CD4-positive, alpha-beta T cell (primary cell): ENCODE data around the gene ONECUT1. TPM values are rescaled to one million over a fixed set of nuclear protein-coding genes. Genes with fewer than 3 reads are reported as not detected.
A peak's percentile ranks its signal among the peaks of the same experiment; 100 is the strongest.

Source experiments
- ATAC-seq: fragments of 200-7000 bp; cut with Tn5 transposase; one replicate; pipeline ENCODE4 v1.10.0; 2022; ENCODE audit warnings: mild to moderate bottlenecking; ENCODE audit not compliant: poor library complexity
- CTCF ChIA-PET: fragments of 350-600 bp; sonication (Branson Sonifier 250); formaldehyde crosslinking; loops from one replicate; lab custom pipeline; 2021; ENCODE audit warnings: antibody characterized with exemption, inconsistent platforms; lab: Charles Lee
- POLR2A ChIA-PET: fragments of 350-600 bp; sonication (Branson Sonifier 250); formaldehyde crosslinking; loops from one replicate; lab custom pipeline; 2021; ENCODE audit warnings: antibody characterized with exemption, inconsistent platforms; lab: Charles Lee
- DNase-seq, 14 experiments: peaks; one replicate each; pipeline ENCODE4 v3.0.0-alpha.2; 2013 to 2020; ENCODE audit warnings: mixed read lengths in 2 of 14
- H3K27ac ChIP-seq, 2 donors: one replicate each; pipeline versions ENCODE4 v1.5.1 to v1.7.0; 2013; ENCODE audit warnings: low read length in 2 of 2, low read depth in 1 of 2, mild to moderate bottlenecking in 1 of 2
- H3K27me3 ChIP-seq, 2 experiments: 1 replicate in 1 of 2; 2 replicates in 1 of 2; pipeline versions ENCODE4 v1.6.1 to v1.7.0; 2013; ENCODE audit warnings: low read length in 2 of 2, control low read depth in 1 of 2, mild to moderate bottlenecking in 1 of 2, moderate library complexity in 1 of 2; ENCODE audit not compliant: insufficient read depth in 2 of 2, control insufficient read depth in 1 of 2
- H3K36me3 ChIP-seq: one replicate; pipeline ENCODE4 v1.6.1; 2013; ENCODE audit warnings: low read length, control low read depth; ENCODE audit not compliant: insufficient read depth
- H3K4me1 ChIP-seq: one replicate; pipeline ENCODE4 v1.6.1; 2013; ENCODE audit warnings: low read length, control low read depth; ENCODE audit not compliant: insufficient read depth
- H3K4me3 ChIP-seq: one replicate; pipeline ENCODE4 v1.5.1; 2013; ENCODE audit warnings: mild to moderate bottlenecking, low read length, moderate library complexity
- H3K9me3 ChIP-seq, 2 experiments: 1 replicate in 1 of 2; 2 replicates in 1 of 2; pipeline versions ENCODE4 v1.6.1 to v1.7.0; 2013; ENCODE audit warnings: low read length in 2 of 2, mild to moderate bottlenecking in 2 of 2, control low read depth in 1 of 2, moderate library complexity in 1 of 2; ENCODE audit not compliant: control insufficient read depth in 1 of 2, insufficient read depth in 1 of 2
- H3K27ac Mint-ChIP-seq: one replicate; pipeline ENCODE4 v1.8.0; 2020; ENCODE audit warnings: mixed read lengths
- H3K27me3 Mint-ChIP-seq: one replicate; pipeline ENCODE4 v1.8.0; 2021; ENCODE audit warnings: mixed read lengths
- H3K36me3 Mint-ChIP-seq: one replicate; pipeline ENCODE4 v1.8.0; 2021; ENCODE audit warnings: low read depth, mixed read lengths
- H3K4me1 Mint-ChIP-seq: one replicate; pipeline ENCODE4 v1.8.0; 2021; ENCODE audit warnings: low read depth, mixed read lengths
- H3K4me3 Mint-ChIP-seq: one replicate; pipeline ENCODE4 v1.8.0; 2020; ENCODE audit warnings: mild to moderate bottlenecking, mixed read lengths
- H3K9me3 Mint-ChIP-seq: one replicate; pipeline ENCODE4 v1.8.0; 2020; ENCODE audit warnings: mixed read lengths
- intact Hi-C, 2 experiments: fragments of 100-400 bp; cut with DNase I in 1 of 2; cut with micrococcal nuclease in 1 of 2; formaldehyde crosslinking; loops; one replicate each; pipeline versions ENCODE4 v1.15.1 to v1.9.0; 2023 to 2025; cut with DNase I, micrococcal nuclease
- total RNA-seq, 174 experiments: library from RNA in 2 of 174; stranded (reverse) in 2 of 174; gene quantifications; one replicate each; pipeline ENCODE4 v1.2.3 and lab custom pipeline; 2021 to 2026
- TF ChIP-seq, protein P1 (sequence below): fragments of 200-600 bp; IDR thresholded peaks from one replicate; pipeline ENCODE4 v1.8.0; 2022; ENCODE audit warnings: antibody characterized with exemption, mild to moderate bottlenecking

Gene ONECUT1
- total RNA-seq, 2 experiments from 2014 or later: not detected

DNA sequence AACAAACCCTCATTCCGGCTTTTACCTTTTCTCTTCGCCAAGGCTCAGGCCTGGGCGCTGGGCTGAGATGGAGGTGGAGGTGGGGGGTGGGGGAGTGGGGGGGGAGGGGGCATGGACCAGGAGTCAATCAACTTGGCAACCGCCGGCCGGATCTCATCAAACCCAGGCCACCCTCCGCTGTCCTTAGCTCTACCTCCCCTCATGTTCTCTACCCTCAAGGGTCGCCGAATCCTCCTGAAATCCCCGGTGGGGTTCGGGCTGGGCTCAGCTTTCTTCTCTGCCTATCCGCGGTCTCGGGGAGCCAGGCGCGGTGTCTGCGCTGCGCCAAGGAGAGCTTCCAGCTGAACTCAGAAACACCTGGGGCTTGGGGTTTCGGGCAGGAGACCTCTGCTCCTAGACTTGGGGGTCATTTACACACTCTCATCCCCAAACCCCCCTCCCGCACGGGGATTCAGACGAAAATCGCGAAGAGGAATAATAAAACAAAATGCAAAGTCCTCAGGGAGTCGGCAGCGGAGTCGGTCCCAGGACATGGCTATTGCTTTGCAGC, 2.5 kb downstream of the ONECUT1 start:
- H3K4me1 Mint-ChIP-seq: peaks cover 39% of the 10 kb centered on the region
- Histone ChIP-seq H3K4me3 (no peak overlapping the region), H3K36me3 (no peaks in the 10 kb centered on the region), H3K9me3 (peaks cover 0 to 68% of the 10 kb centered on the region in 2 experiments), H3K27me3 (peaks cover 88 to 93% of the 10 kb centered on the region in 2 experiments), H3K4me1 (peaks cover 68% of the 10 kb centered on the region), H3K27ac (no peak overlapping the region)
- POLR2A ChIA-PET: no interaction called here
- CTCF ChIA-PET: no interaction called here
- no peaks in the 10 kb centered on the region for H3K9me3 Mint-ChIP-seq
- no peak for DNase-seq
- no peak for ATAC-seq
- intact Hi-C loops: no loop called here
- H3K4me3 Mint-ChIP-seq: peak overlapping the region; percentile 14
- no peaks in the 10 kb centered on the region for H3K36me3 Mint-ChIP-seq
- H3K27ac Mint-ChIP-seq: no peak overlapping the region
- peaks cover 94% of the 10 kb centered on the region for H3K27me3 Mint-ChIP-seq
- TF ChIP-seq, protein P1, sequence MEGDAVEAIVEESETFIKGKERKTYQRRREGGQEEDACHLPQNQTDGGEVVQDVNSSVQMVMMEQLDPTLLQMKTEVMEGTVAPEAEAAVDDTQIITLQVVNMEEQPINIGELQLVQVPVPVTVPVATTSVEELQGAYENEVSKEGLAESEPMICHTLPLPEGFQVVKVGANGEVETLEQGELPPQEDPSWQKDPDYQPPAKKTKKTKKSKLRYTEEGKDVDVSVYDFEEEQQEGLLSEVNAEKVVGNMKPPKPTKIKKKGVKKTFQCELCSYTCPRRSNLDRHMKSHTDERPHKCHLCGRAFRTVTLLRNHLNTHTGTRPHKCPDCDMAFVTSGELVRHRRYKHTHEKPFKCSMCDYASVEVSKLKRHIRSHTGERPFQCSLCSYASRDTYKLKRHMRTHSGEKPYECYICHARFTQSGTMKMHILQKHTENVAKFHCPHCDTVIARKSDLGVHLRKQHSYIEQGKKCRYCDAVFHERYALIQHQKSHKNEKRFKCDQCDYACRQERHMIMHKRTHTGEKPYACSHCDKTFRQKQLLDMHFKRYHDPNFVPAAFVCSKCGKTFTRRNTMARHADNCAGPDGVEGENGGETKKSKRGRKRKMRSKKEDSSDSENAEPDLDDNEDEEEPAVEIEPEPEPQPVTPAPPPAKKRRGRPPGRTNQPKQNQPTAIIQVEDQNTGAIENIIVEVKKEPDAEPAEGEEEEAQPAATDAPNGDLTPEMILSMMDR: no peak

DNA sequence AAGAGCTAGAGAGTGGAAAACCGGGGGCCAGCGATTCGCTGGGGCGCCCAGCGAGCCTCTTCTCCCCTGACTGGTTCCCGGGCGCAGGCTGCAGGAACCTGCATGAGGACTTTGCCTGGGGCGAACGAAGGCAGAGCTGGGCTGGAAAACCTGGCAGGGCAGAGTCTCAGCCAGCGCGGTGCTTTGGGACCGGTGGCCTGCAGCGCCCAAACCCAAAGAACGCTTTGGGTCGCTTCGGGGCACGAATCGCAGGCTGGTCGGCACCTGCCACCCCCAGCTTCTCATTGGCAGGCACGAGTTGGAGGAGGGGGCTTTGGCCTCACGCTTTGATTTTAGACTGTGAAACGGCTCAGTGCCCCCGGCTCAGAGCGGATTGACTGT, 3.0 kb downstream of the ONECUT1 start:
- ChIA-PET POLR2A (no interaction called here), CTCF (no interaction called here)
- peak overlapping the region; percentile 48 for H3K4me3 Mint-ChIP-seq
- H3K4me1 Mint-ChIP-seq: peaks cover 39% of the 10 kb centered on the region
- Histone ChIP-seq H3K27me3 (peaks cover 86 to 93% of the 10 kb centered on the region in 2 experiments), H3K9me3 (peaks cover 0 to 68% of the 10 kb centered on the region in 2 experiments), H3K36me3 (no peaks in the 10 kb centered on the region), H3K27ac (no peak overlapping the region), H3K4me1 (peaks cover 68% of the 10 kb centered on the region), H3K4me3 (no peak overlapping the region)
- TF ChIP-seq, protein P1: no peak
- DNase-seq (peak in 1 of 14 experiments; percentile 6), ATAC-seq (no peak)
- intact Hi-C loops: no loop called here
- no peaks in the 10 kb centered on the region for H3K36me3 Mint-ChIP-seq
- no peaks in the 10 kb centered on the region for H3K9me3 Mint-ChIP-seq
- H3K27ac Mint-ChIP-seq: no peak overlapping the region
- peaks cover 94% of the 10 kb centered on the region for H3K27me3 Mint-ChIP-seq

DNA sequence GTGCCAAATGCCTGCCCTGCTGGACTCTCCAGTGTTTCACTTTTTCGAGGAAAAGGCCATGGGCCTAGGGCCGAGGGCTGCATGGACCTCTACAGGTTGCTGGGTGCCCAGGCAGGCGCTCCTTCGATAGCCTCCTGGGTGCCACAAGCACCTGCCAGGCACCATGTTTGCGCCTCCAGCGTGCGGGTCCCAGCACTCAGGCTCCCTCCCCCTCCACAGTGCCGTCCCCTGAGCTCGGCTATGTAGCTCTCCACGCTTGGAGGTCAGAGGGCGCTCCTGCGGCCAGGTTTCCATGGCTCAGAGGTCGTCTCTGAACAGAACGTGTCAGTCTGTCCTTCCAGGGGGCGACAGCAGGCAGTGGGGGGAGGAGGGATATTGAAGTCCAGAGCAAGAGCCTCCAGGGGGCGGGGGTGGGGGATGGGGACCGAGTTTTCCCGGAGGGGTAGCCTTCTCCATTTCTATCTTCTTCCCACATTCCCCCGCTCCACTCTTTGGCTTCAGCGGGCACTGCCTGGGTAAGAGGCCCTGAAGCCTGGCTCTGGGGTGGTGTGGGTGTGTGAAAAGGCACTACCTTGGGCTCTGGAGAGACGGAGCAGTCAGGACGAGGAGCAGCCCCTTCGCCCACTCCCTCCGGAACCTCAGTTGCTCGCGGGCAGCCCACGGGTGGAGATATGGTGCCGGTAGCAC, 3.6 kb downstream of the ONECUT1 start:
- intact Hi-C loops: no loop called here
- Mint-ChIP-seq H3K4me3 (peak overlapping the region; percentile 48), H3K4me1 (peaks cover 39% of the 10 kb centered on the region), H3K27ac (no peak overlapping the region), H3K36me3 (no peaks in the 10 kb centered on the region), H3K27me3 (peaks cover 94% of the 10 kb centered on the region), H3K9me3 (no peaks in the 10 kb centered on the region)
- POLR2A ChIA-PET: no interaction called here
- Histone ChIP-seq H3K27ac (no peak overlapping the region), H3K27me3 (peaks cover 87 to 93% of the 10 kb centered on the region in 2 experiments), H3K4me1 (peaks cover 68% of the 10 kb centered on the region), H3K9me3 (peaks cover 0 to 66% of the 10 kb centered on the region in 2 experiments), H3K4me3 (no peak overlapping the region), H3K36me3 (no peaks in the 10 kb centered on the region)
- CTCF ChIA-PET: no interaction called here
- DNase-seq (peak in 1 of 14 experiments; percentile 11), ATAC-seq (no peak)
- TF ChIP-seq, protein P1: no peak
